ENCODE data around the gene SIAH3. TPM values are rescaled to one million over a fixed set of nuclear protein-coding genes. Genes with fewer than 3 reads are reported as not detected.

SIAH3 gene
- total and polyA plus RNA-seq, 2 experiments from 2014 or later, result 0.13 to 0.17 TPM

DNA sequence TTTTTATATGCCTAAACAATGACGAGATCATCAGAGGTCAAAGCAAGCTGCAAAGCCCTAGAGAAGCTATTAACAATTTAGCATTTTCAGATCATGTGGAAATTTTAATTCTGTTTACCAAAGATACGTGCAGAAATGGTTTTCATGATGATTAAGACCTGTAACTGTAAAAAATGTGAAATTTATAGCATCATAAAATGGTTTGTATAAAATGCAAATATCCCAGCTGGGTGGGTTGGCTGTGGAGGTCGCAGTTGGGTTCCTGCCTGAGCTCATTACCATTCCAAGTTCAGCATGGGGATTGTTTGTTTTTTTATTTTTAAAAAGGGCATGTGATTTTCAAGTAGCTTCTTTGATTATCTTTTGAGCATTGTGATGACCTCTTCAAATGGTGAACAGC is 47.9 kb upstream of the SIAH3 start (continued):
- TF ChIP-seq ZNF331 (CRISPR knock-in tag; IDR thresholded peaks at IDR 0.05; ENCODE audit: low read depth), result no peak
- TF ChIP-seq JUNB (IDR thresholded peaks at IDR 0.05; ENCODE audit: unreplicated experiment), result no peak
- no peak for TF ChIP-seq EZH2phosphoT487 (IDR thresholded peaks at IDR 0.05; ENCODE audit: unreplicated experiment)

DNA sequence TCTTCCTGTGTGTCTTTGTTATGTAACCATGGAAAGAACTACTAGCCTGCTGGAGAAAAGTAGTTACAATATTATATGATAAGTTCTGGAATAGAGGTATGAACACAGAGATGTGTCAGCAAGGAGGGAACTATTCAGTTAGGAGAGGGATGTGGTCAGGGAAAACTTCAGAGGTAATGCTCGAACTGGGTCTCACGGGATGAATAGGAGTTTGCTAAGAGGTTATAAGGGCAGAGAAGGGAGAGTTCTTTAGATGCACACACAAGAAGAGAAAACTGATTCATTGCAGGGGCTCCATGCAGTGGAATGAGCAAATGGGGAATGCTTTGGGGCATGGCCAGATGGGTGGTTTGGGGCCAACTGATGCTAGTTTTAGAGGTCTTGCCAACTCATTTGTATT is 46.0 kb upstream of the SIAH3 start:
- peaks cover 2% of the 10 kb centered on the region; the same call in 2 of the 3 replicates for H3K4me1 Mint-ChIP-seq
- DNase-seq (ENCODE audit: low spot score) (no peak), ATAC-seq (no peak)
- H3K27me3 Mint-ChIP-seq (ENCODE audit: insufficient read depth, low read depth, poor library complexity), result peaks cover 5% of the 10 kb centered on the region
- H3K4me3 ChIP-seq, result no peak overlapping the region
- H3K36me3 Mint-ChIP-seq (ENCODE audit: low read depth), result no peaks in the 10 kb centered on the region
- H3K4me2 ChIP-seq, result no peak overlapping the region
- no peaks in the 10 kb centered on the region for H3K79me2 ChIP-seq (replicated peaks; ENCODE audit: insufficient read depth)
- no peaks in the 10 kb centered on the region for H3F3A ChIP-seq (replicated peaks; ENCODE audit: low read depth)
- H3K9me2 ChIP-seq (ENCODE audit: insufficient read depth), result no peaks in the 10 kb centered on the region
- H4K20me1 ChIP-seq (replicated peaks; ENCODE audit: insufficient read depth), result no peaks in the 10 kb centered on the region
- H3K9me3 Mint-ChIP-seq, result no peaks in the 10 kb centered on the region
- H3K27ac ChIP-seq (ENCODE audit: low read depth), result no peak overlapping the region
- no peaks in the 10 kb centered on the region for H3K4me1 ChIP-seq (ENCODE audit: insufficient read depth)
- H3K4me3 Mint-ChIP-seq, result no peak overlapping the region
- H3K27me3 ChIP-seq (ENCODE audit: insufficient read depth), result no peaks in the 10 kb centered on the region
- H3K36me3 ChIP-seq (ENCODE audit: insufficient read depth), result no peaks in the 10 kb centered on the region
- TF ChIP-seq POLR2AphosphoS5 (IDR thresholded peaks at IDR 0.05; ENCODE audit: low read depth) (no peak), NANOG (IDR thresholded peaks at IDR 0.05; ENCODE audit: borderline replicate concordance) (no peak), ZNF331 (CRISPR knock-in tag; IDR thresholded peaks at IDR 0.05; ENCODE audit: low read depth) (no peak), STAT1 (IDR thresholded peaks at IDR 0.05; ENCODE audit: unreplicated experiment) (no peak), EZH2phosphoT487 (IDR thresholded peaks at IDR 0.05; ENCODE audit: unreplicated experiment) (no peak), EZH2 (IDR thresholded peaks at IDR 0.05; ENCODE audit: low read depth, unreplicated experiment) (no peak), JUNB (IDR thresholded peaks at IDR 0.05; ENCODE audit: unreplicated experiment) (no peak), ZNF114 (CRISPR knock-in tag; IDR thresholded peaks at IDR 0.05) (no peak), CREB1 (CRISPR knock-in tag; IDR thresholded peaks at IDR 0.05; ENCODE audit: low read depth) (no peak)
- TF ChIP-seq, protein P1, sequence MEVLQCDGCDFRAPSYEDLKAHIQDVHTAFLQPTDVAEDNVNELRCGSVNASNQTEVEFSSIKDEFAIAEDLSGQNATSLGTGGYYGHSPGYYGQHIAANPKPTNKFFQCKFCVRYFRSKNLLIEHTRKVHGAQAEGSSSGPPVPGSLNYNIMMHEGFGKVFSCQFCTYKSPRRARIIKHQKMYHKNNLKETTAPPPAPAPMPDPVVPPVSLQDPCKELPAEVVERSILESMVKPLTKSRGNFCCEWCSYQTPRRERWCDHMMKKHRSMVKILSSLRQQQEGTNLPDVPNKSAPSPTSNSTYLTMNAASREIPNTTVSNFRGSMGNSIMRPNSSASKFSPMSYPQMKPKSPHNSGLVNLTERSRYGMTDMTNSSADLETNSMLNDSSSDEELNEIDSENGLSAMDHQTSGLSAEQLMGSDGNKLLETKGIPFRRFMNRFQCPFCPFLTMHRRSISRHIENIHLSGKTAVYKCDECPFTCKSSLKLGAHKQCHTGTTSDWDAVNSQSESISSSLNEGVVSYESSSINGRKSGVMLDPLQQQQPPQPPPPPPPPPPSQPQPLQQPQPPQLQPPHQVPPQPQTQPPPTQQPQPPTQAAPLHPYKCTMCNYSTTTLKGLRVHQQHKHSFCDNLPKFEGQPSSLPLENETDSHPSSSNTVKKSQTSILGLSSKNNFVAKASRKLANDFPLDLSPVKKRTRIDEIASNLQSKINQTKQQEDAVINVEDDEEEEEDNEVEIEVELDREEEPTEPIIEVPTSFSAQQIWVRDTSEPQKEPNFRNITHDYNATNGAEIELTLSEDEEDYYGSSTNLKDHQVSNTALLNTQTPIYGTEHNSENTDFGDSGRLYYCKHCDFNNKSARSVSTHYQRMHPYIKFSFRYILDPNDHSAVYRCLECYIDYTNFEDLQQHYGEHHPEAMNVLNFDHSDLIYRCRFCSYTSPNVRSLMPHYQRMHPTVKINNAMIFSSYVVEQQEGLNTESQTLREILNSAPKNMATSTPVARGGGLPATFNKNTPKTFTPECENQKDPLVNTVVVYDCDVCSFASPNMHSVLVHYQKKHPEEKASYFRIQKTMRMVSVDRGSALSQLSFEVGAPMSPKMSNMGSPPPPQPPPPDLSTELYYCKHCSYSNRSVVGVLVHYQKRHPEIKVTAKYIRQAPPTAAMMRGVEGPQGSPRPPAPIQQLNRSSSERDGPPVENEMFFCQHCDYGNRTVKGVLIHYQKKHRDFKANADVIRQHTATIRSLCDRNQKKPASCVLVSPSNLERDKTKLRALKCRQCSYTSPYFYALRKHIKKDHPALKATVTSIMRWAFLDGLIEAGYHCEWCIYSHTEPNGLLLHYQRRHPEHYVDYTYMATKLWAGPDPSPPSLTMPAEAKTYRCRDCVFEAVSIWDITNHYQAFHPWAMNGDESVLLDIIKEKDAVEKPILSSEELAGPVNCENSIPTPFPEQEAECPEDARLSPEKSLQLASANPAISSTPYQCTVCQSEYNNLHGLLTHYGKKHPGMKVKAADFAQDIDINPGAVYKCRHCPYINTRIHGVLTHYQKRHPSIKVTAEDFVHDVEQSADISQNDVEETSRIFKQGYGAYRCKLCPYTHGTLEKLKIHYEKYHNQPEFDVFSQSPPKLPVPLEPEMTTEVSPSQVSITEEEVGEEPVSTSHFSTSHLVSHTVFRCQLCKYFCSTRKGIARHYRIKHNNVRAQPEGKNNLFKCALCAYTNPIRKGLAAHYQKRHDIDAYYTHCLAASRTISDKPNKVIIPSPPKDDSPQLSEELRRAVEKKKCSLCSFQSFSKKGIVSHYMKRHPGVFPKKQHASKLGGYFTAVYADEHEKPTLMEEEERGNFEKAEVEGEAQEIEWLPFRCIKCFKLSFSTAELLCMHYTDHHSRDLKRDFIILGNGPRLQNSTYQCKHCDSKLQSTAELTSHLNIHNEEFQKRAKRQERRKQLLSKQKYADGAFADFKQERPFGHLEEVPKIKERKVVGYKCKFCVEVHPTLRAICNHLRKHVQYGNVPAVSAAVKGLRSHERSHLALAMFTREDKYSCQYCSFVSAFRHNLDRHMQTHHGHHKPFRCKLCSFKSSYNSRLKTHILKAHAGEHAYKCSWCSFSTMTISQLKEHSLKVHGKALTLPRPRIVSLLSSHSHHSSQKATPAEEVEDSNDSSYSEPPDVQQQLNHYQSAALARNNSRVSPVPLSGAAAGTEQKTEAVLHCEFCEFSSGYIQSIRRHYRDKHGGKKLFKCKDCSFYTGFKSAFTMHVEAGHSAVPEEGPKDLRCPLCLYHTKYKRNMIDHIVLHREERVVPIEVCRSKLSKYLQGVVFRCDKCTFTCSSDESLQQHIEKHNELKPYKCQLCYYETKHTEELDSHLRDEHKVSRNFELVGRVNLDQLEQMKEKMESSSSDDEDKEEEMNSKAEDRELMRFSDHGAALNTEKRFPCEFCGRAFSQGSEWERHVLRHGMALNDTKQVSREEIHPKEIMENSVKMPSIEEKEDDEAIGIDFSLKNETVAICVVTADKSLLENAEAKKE (CRISPR knock-in tag; IDR thresholded peaks at IDR 0.05), result no peak
- TF ChIP-seq, protein P2, sequence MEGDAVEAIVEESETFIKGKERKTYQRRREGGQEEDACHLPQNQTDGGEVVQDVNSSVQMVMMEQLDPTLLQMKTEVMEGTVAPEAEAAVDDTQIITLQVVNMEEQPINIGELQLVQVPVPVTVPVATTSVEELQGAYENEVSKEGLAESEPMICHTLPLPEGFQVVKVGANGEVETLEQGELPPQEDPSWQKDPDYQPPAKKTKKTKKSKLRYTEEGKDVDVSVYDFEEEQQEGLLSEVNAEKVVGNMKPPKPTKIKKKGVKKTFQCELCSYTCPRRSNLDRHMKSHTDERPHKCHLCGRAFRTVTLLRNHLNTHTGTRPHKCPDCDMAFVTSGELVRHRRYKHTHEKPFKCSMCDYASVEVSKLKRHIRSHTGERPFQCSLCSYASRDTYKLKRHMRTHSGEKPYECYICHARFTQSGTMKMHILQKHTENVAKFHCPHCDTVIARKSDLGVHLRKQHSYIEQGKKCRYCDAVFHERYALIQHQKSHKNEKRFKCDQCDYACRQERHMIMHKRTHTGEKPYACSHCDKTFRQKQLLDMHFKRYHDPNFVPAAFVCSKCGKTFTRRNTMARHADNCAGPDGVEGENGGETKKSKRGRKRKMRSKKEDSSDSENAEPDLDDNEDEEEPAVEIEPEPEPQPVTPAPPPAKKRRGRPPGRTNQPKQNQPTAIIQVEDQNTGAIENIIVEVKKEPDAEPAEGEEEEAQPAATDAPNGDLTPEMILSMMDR (conservative IDR thresholded peaks at IDR 0.05; ENCODE audit: low read depth in 2 of 2), result no peak
- H3K27ac Mint-ChIP-seq, result no peak overlapping the region
- H2AFZ ChIP-seq, result no peak overlapping the region

Measured in GM23338 (cell line).